GM21526 (cell line): ENCODE measurements around the gene ZDHHC21.
A peak's percentile ranks its signal among the peaks of the same experiment; 100 is the strongest.

Experiments
- ATAC-seq: cut with Tn5 transposase; IDR thresholded peaks from one replicate; pipeline ENCODE4 v1.9.1; 2021; ENCODE audit warnings: moderate library complexity; ENCODE audit not compliant: unreplicated experiment, low FRiP score

ZDHHC21 gene

DNA sequence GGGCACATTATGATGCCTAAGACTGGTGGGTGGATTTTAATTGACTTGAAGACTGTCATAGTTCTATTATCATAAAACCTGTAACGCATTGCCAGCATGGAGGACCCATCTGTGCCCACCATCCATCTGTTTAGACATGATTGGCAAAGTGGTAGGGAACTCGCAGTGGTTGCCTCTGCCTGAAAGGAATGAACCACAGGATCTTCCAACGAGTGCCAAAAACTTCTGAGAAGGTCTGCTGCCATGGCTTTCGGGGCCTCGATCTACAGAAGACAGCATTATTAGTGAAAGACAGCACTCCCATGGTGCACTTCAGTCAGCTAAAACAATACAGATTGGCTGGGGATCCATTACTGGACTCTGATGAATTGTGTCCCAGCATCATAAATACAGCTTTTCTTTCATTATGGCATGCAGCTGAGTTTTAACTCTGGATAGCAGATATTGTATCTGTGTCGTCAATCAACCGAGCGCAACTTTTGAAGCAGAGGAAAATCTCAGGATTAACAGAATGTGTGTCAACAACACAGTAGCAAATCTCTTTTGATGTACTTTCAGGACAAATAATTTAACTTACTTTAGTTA is 74.3 kb downstream of the ZDHHC21 start:
- ATAC-seq: no peak

DNA sequence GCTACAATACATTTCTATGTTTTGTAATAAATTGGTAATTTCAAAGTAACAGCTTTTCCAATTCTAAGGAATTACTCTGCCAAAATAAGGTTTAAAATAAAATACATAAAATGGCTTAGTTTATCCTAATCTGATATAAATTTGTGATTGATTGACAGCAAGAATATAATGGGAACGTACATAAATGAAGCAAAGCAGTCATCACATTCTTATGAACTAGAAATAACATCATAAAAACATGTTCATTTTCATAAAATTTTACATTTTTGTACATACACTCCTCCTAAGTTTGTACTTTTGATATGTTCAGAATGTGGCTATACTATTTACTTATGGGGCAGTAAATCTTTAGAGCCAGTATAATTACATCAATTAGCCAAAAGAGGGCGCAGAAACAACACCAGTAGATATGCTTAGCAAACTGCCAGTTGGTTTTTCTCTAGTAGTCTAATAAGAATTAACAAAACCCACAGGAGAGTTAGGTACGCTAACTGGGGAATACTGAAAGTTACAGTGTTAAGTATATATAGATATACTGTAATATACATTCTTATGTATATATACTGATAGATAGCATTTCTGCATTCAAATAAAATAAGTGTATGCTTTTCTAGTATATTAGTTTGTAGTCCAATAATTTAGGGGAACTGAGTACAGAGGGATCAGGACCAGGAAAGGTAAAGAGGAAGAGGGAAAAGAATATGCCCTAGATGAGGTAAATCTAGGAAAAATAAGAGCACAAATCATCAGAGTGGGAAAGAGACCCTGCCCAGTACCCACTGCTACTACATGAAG is 76.8 kb downstream of the ZDHHC21 start:
- ATAC-seq: peak; percentile 85

DNA sequence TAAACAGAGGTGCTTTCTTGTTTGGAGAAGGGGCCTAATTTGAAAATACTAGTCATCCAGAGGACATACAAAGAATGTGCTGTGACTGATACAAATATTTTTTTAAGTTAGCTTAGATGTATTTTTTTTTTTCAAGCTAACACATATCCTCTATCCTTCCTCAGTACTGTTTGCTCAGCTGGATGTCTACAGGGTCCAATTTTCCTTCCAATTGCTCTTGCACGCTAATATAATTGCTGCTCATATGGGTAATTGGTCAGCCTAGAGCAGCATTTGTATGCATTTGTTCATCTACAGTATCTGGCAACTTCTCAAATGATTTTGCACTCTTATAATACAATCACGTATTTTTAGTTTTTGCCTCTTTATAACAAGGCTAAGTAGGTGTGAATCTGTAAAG is 84.7 kb downstream of the ZDHHC21 start:
- ATAC-seq: no peak

DNA sequence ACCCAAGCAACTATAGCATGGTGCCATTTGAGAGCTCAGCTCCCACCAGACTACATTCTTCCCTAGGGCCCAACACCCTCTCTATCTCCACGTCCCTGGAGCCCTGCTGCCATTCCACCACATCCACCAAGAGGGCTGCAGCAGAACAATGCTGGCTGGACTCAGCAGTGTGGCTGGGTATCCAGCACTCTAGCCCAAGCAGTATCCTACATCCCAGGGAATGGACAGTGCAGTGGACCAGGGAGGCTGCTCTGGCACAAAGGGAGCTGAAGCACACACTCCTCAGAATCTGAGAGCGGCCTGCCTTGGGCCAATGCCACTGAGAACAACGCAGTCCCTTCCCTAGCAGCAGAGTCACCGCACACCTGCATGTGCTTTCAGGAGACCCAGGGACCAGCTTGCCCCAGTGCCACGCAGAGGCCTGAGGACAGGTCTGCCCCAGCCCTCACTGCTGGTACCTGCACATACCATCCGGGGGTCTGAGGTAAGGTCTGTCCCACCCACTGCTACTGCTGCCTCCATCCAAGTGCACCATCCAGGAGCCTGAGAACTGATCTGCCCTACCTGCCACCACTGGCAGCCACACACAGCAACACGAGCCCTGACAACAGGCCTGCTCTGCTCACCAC is 95.9 kb downstream of the ZDHHC21 start:
- no peak for ATAC-seq

DNA sequence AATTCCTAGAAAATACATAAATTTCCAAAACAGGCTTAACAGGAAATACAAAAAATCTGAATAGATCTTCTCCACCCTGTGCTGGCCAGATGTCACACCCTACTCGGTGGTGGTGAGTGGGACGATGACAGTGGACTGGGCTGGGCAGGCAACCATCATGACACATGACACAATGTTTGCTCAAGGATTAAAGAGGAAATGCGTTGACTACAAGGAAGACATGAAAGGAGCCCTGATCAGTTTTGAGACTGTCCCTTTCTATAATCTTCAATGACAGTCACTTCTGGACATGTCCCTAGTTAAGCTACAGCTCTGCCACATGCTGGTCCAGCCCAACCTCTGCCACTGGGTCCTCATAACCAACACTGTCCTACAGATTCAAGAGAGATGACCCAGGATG is 99.8 kb downstream of the ZDHHC21 start:
- no peak for ATAC-seq

DNA sequence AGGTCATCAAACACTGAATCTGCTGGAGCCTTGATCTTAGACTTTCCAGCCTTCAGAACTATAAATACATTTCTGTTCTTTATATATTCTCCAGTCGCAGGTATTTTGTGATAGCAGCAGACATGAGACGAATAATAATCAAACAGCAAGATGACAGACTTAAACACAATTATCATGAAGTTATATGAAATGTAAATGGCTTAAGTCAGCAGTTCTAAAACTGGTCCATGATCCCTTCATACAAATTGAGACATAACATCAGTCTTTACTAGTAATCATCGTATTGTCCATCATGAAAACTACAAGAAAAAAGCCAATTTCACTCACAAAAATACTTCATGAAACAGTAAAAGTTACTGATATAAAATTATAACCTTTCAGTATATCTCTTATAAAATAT is 101.8 kb downstream of the ZDHHC21 start:
- no peak for ATAC-seq

DNA sequence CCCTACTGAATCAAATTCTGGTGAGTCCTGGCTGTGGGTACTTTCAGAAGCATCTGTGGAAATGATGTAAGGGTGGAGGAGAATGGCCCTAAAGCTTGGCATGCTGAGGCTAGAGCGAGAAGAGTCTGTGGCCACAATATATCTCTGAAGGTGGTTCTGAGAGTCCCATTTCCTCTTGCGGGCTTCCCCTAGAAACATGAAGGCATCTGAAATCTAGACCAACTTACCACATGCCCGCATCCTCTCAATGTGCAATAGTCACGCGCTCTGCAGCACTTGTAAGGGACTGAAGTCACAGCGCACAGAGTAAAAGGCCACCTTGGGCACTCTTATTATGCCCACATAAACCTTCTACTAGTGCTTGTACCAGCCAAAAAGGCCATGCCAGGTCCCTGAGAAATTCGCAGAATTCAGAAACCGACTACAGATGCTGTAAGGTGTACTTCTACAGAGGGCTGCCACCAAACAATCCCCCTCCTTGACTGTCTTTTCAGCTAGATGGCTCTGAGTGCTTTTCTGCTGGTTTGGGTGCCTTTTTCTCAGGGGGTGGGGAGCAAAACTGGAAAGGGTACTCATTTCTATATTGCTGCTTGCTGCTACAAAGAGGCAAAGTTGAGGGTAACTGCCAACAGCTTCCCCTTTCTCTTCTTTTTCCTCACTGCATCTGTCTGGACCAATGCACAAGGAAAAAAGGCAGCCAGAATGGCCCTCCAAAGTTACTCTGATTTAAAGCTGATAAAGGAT is 107.3 kb downstream of the ZDHHC21 start:
- ATAC-seq: peak; percentile 99

DNA sequence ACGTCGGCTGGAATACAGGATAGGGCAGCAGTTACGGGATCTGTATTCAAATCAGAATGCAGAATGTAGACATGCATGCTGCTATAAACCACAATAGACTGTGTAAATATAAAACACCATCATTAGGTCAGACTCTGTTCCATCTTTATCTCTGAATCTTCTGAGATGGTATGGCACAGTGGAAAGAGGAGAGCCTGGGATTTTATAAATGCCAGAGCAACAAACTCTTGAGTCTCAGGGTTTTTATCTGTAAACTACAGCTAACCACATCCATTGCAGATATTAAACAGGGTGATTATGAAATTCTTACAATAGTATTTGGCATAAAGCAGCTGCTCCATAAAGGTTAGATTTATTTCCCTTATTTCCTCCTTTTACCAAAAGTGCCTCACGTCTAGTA is 108.7 kb downstream of the ZDHHC21 start:
- ATAC-seq: no peak

DNA sequence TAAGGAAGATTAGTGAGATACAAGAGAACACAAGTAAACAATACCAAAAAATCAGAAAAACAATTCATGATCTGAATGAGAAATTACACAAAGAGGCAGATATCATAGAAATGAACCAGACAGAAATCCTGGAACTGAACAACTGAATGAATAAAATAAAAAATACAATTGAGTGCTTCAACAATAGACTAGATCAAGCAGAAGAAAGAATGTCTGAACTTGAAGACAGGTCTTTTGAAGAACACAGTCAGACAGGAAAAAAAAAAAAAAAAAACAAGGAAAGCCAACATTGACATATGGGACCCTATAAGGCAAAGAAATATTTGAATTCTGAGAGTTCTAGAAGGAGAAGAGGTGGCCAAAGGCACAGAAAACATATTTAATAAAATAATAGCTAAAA is 115.2 kb downstream of the ZDHHC21 start:
- ATAC-seq: no peak

DNA sequence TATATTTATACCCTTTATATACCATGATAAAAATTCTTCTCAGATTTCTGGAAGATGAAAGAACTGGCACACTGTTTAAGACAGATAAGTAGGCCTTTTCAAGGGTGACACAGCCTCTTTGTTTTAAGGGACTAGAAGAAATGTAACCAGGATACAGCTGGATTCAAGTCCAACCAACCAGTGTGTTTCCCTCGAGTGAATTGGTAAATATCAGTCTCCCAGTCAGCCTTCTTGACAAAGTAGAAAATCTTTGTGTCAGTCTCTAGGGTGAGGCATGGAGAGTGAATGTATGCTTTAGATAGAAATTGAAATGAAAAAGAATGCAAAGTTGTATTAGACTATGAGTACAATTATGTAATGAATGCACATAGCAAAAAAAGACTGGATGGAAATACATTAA is 119.1 kb downstream of the ZDHHC21 start:
- no peak for ATAC-seq

DNA sequence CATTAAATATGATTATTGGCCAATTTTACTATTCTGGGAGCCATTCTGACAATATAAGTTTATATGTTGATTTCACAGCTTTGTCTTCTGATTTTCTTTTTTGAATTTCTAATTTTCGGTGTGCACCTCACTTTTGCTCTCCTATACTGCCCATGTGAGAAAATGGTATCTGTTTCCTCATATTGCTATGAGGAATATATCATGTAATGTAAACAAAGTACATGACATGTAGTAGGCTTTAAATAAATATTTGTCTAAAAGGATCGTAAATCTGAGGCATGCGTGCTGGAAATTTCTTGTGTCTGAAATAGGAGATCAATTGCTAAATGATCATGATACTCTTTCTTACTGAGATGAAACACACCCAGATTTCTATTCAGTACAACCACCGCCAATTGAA is 119.9 kb downstream of the ZDHHC21 start:
- no peak for ATAC-seq

DNA sequence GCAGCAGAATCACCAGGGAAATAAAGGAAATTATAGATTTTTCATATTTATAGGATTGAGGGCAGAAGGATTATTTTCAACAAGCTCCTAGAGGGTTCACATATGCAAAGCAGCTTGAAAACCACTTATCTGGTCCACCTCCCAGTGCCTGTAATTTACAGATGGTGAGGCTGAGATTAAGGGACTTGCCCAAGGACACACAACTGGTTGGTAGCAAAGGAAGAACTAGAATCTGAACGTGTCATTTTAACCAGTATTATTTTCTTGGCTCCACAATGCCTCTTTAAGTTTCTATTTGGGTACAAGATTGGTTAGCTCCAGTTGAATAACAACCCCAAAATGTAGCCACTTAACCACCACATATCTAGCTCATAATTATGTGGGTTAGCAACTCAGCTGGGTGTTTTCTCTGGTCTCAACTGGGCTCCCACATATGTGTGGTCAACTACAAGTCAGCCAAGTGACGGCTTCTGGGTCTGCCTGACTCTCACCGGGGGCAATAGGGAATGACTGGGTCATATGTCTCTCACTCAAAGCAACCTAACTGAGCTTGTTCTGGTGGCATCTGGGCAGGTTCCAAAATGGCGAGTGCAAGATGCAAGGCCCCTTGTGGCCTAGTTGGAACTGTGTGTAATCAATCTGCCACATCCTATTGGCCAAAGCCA is 127.7 kb downstream of the ZDHHC21 start:
- ATAC-seq: no peak

DNA sequence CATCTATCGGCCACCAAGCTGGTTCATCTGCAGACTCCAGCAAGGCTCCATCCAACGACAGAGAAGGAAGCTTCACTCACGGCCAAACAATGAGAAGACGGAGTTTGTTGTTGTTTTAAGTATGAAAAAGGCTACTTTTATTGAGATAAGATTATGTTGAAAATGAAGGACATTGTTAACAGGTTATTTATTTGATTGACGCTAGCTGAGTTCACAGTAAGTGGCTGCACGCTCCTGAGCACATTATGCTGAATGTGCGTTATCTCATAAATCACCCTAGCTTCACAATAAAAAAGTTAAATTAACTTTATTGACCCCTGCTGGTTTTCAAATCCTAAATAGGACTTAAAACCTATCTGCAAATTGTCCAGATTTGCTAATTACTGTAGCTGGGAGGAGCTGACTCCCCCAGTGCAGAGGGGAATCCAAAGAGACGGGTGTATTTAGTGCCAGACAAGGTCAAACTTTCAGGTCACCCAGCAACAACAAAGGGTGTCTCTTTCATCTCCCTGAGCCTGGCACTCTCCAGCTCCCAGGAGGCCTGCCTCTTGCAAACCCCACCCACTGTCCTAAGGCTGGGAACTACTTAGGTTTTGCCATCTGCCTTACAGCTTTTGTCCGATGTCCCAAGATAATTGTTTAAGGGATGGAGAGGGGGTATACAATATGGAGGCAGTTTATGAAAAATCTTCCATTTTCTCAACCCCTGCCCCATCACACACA is 129.2 kb downstream of the ZDHHC21 start:
- no peak for ATAC-seq

DNA sequence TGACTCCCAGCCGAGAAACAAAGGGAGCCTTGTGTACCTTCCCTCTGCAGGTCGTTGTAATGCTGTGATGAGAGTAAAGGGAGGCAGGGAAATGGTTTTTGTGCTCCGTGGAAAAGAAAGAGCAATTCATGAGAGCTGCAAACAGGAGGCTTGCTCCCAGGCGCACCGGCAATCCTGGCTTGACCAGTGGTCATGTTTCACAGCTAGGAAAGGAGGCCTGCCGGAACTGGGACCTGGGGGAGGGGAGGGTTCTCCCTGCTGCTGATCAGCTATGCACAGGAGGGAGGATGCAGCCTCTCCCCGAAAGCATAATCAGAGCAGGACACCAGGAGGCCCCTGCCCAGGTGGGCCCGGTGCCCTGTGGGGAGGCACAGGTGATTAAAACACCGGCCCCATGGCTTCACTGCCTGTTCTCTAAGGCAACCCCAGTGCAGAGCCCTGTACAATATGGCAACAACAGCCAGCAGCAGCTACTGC is 131.3 kb downstream of the ZDHHC21 start:
- ATAC-seq: no peak
